ENCODE data around the gene DHRS4.
"Not testable (repeated sequence)": the region's sequence is repeated elsewhere in the genome, so short reads cannot be mapped to it uniquely, and the experiment has no call there.

The DHRS4 gene

GRCh38 chr14:23955811-23956210, 2.2 kb downstream of the DHRS4 start:
- H3K36me3 ChIP-seq (ENCODE audit: insufficient read depth, low read length); H3K4me3 ChIP-seq (ENCODE audit: low read depth, low read length); H3K79me2 ChIP-seq (ENCODE audit: control insufficient read depth, insufficient read depth, low read length, unreplicated experiment); H3K4me1 ChIP-seq (ENCODE audit: control insufficient read depth, insufficient read depth, low read length, unreplicated experiment); H3K27me3 ChIP-seq (ENCODE audit: insufficient read depth, low read length); H3K27ac ChIP-seq (ENCODE audit: low read depth, low read length); H2AFZ ChIP-seq (ENCODE audit: low read length, unreplicated experiment): not testable (repeated sequence)

- H2AFZ ChIP-seq (ENCODE audit: low read length, unreplicated experiment); H3K4me1 ChIP-seq (ENCODE audit: control insufficient read depth, insufficient read depth, low read length, unreplicated experiment); H3K4me3 ChIP-seq (ENCODE audit: low read depth, low read length); H3K36me3 ChIP-seq (ENCODE audit: insufficient read depth, low read length); H3K79me2 ChIP-seq (ENCODE audit: control insufficient read depth, insufficient read depth, low read length, unreplicated experiment); H3K27me3 ChIP-seq (ENCODE audit: insufficient read depth, low read length); H3K27ac ChIP-seq (ENCODE audit: low read depth, low read length): not testable (repeated sequence)
These were observed 4.5 kb downstream of the DHRS4 start for GRCh38 chr14:23957913-23958569.

- not testable (repeated sequence) for H3K4me3 ChIP-seq (ENCODE audit: low read depth, low read length); H3K27ac ChIP-seq (ENCODE audit: low read depth, low read length); H3K36me3 ChIP-seq (ENCODE audit: insufficient read depth, low read length); H3K4me1 ChIP-seq (ENCODE audit: control insufficient read depth, insufficient read depth, low read length, unreplicated experiment); H3K79me2 ChIP-seq (ENCODE audit: control insufficient read depth, insufficient read depth, low read length, unreplicated experiment); H2AFZ ChIP-seq (ENCODE audit: low read length, unreplicated experiment); H3K27me3 ChIP-seq (ENCODE audit: insufficient read depth, low read length)
These were observed 7.3 kb downstream of the DHRS4 start for GRCh38 chr14:23960899-23961298.

- not testable (repeated sequence) for H3K4me1 ChIP-seq (ENCODE audit: control insufficient read depth, insufficient read depth, low read length, unreplicated experiment); H2AFZ ChIP-seq (ENCODE audit: low read length, unreplicated experiment); H3K27me3 ChIP-seq (ENCODE audit: insufficient read depth, low read length); H3K27ac ChIP-seq (ENCODE audit: low read depth, low read length); H3K79me2 ChIP-seq (ENCODE audit: control insufficient read depth, insufficient read depth, low read length, unreplicated experiment); H3K4me3 ChIP-seq (ENCODE audit: low read depth, low read length); H3K36me3 ChIP-seq (ENCODE audit: insufficient read depth, low read length)
These were observed 8.1 kb downstream of the DHRS4 start for GRCh38 chr14:23961704-23962103.

- not testable (repeated sequence) for H3K4me1 ChIP-seq (ENCODE audit: control insufficient read depth, insufficient read depth, low read length, unreplicated experiment); H3K4me3 ChIP-seq (ENCODE audit: low read depth, low read length); H3K27me3 ChIP-seq (ENCODE audit: insufficient read depth, low read length); H3K27ac ChIP-seq (ENCODE audit: low read depth, low read length); H2AFZ ChIP-seq (ENCODE audit: low read length, unreplicated experiment); H3K36me3 ChIP-seq (ENCODE audit: insufficient read depth, low read length); H3K79me2 ChIP-seq (ENCODE audit: control insufficient read depth, insufficient read depth, low read length, unreplicated experiment)
These were observed 15.5 kb downstream of the DHRS4 start for GRCh38 chr14:23969130-23969480.

- H2AFZ ChIP-seq (ENCODE audit: low read length, unreplicated experiment); H3K27me3 ChIP-seq (ENCODE audit: insufficient read depth, low read length); H3K4me1 ChIP-seq (ENCODE audit: control insufficient read depth, insufficient read depth, low read length, unreplicated experiment); H3K27ac ChIP-seq (ENCODE audit: low read depth, low read length); H3K36me3 ChIP-seq (ENCODE audit: insufficient read depth, low read length); H3K79me2 ChIP-seq (ENCODE audit: control insufficient read depth, insufficient read depth, low read length, unreplicated experiment): not testable (repeated sequence)
- H3K4me3 ChIP-seq (ENCODE audit: low read depth, low read length) = peak overlapping the region; percentile 62
These were observed 16.1 kb downstream of the DHRS4 start for GRCh38 chr14:23969481-23970282.

GRCh38 chr14:23970283-23970659, 16.7 kb downstream of the DHRS4 start:
- H2AFZ ChIP-seq (ENCODE audit: low read length, unreplicated experiment); H3K27me3 ChIP-seq (ENCODE audit: insufficient read depth, low read length); H3K4me1 ChIP-seq (ENCODE audit: control insufficient read depth, insufficient read depth, low read length, unreplicated experiment); H3K36me3 ChIP-seq (ENCODE audit: insufficient read depth, low read length); H3K27ac ChIP-seq (ENCODE audit: low read depth, low read length); H3K79me2 ChIP-seq (ENCODE audit: control insufficient read depth, insufficient read depth, low read length, unreplicated experiment); H3K4me3 ChIP-seq (ENCODE audit: low read depth, low read length): not testable (repeated sequence)

- not testable (repeated sequence) for H3K27me3 ChIP-seq (ENCODE audit: insufficient read depth, low read length); H2AFZ ChIP-seq (ENCODE audit: low read length, unreplicated experiment); H3K4me3 ChIP-seq (ENCODE audit: low read depth, low read length); H3K27ac ChIP-seq (ENCODE audit: low read depth, low read length); H3K4me1 ChIP-seq (ENCODE audit: control insufficient read depth, insufficient read depth, low read length, unreplicated experiment); H3K79me2 ChIP-seq (ENCODE audit: control insufficient read depth, insufficient read depth, low read length, unreplicated experiment); H3K36me3 ChIP-seq (ENCODE audit: insufficient read depth, low read length)
These were observed 19.6 kb downstream of the DHRS4 start for GRCh38 chr14:23973178-23973577.

GRCh38 chr14:23974041-23974440, 20.5 kb downstream of the DHRS4 start:
- not testable (repeated sequence) for H3K36me3 ChIP-seq (ENCODE audit: insufficient read depth, low read length); H3K79me2 ChIP-seq (ENCODE audit: control insufficient read depth, insufficient read depth, low read length, unreplicated experiment); H3K27me3 ChIP-seq (ENCODE audit: insufficient read depth, low read length); H3K4me3 ChIP-seq (ENCODE audit: low read depth, low read length); H3K27ac ChIP-seq (ENCODE audit: low read depth, low read length); H3K4me1 ChIP-seq (ENCODE audit: control insufficient read depth, insufficient read depth, low read length, unreplicated experiment); H2AFZ ChIP-seq (ENCODE audit: low read length, unreplicated experiment)

GRCh38 chr14:23977208-23977607, 23.6 kb downstream of the DHRS4 start:
- not testable (repeated sequence) for H3K4me3 ChIP-seq (ENCODE audit: low read depth, low read length); H3K4me1 ChIP-seq (ENCODE audit: control insufficient read depth, insufficient read depth, low read length, unreplicated experiment); H3K79me2 ChIP-seq (ENCODE audit: control insufficient read depth, insufficient read depth, low read length, unreplicated experiment); H2AFZ ChIP-seq (ENCODE audit: low read length, unreplicated experiment); H3K27me3 ChIP-seq (ENCODE audit: insufficient read depth, low read length); H3K27ac ChIP-seq (ENCODE audit: low read depth, low read length); H3K36me3 ChIP-seq (ENCODE audit: insufficient read depth, low read length)

- not testable (repeated sequence) for H3K27ac ChIP-seq (ENCODE audit: low read depth, low read length); H3K36me3 ChIP-seq (ENCODE audit: insufficient read depth, low read length); H3K27me3 ChIP-seq (ENCODE audit: insufficient read depth, low read length); H3K4me1 ChIP-seq (ENCODE audit: control insufficient read depth, insufficient read depth, low read length, unreplicated experiment); H3K4me3 ChIP-seq (ENCODE audit: low read depth, low read length); H2AFZ ChIP-seq (ENCODE audit: low read length, unreplicated experiment); H3K79me2 ChIP-seq (ENCODE audit: control insufficient read depth, insufficient read depth, low read length, unreplicated experiment)
These were observed 28.6 kb downstream of the DHRS4 start for GRCh38 chr14:23981951-23982813.

All from ACC112 (cell line).